Muscle of leg (tissue), 11 donors: ENCODE data around the gene KRT77. TPM values are rescaled to one million over a fixed set of nuclear protein-coding genes. Genes with fewer than 3 reads are reported as not detected.

Experiments
- DNase-seq: peaks from one replicate; pipeline ENCODE4 v3.0.0; 2013
- H3K27ac ChIP-seq: one replicate; pipeline ENCODE4 v1.5.1; 2013; ENCODE audit warnings: mild to moderate bottlenecking, low read length, control low read depth
- H3K27me3 ChIP-seq: one replicate; pipeline ENCODE4 v1.6.1; 2013; ENCODE audit warnings: low read length; ENCODE audit not compliant: control insufficient read depth, insufficient read depth
- H3K36me3 ChIP-seq: one replicate; pipeline ENCODE4 v1.6.1; 2013; ENCODE audit warnings: low read length; ENCODE audit not compliant: control insufficient read depth, insufficient read depth
- H3K4me1 ChIP-seq: one replicate; pipeline ENCODE4 v1.6.1; 2013; ENCODE audit warnings: low read length; ENCODE audit not compliant: control insufficient read depth, insufficient read depth
- H3K4me3 ChIP-seq: one replicate; pipeline ENCODE4 v1.5.1; 2013; ENCODE audit warnings: low read length, control low read depth
- H3K9me3 ChIP-seq: replicated peaks from 2 replicates; pipeline ENCODE4 v1.6.1; 2013; ENCODE audit warnings: low read depth, low read length; ENCODE audit not compliant: control insufficient read depth
- WGBS: methylation state at CpG from one replicate; pipeline ENCODE4 v1.1.5; 2013; ENCODE audit warnings: missing lambda C conversion rate; ENCODE audit not compliant: insufficient coverage; 5-methylcytosine and 5-hydroxymethylcytosine counted together
- polyA plus RNA-seq, 8 donors: library from polyadenylated mRNA; unstranded; fragments of 120-200 nt; gene quantifications; one replicate each; pipeline versions ENCODE4 v1.2.1 to v1.2.3, GENCODE V29; 2013; ENCODE audit warnings: inconsistent platforms in 1 of 8, low replicate concordance in 1 of 8; ENCODE audit not compliant: insufficient read length in 8 of 8, insufficient read depth in 1 of 8
- total RNA-seq: library from RNA; stranded (reverse); fragments of 120-200 nt; gene quantifications from one replicate; pipeline ENCODE4 v1.2.4, GENCODE V29; 2013

KRT77 gene
- total and polyA plus RNA-seq, 9 donors = 0.08 to 0.61 TPM; not detected in 7

DNA sequence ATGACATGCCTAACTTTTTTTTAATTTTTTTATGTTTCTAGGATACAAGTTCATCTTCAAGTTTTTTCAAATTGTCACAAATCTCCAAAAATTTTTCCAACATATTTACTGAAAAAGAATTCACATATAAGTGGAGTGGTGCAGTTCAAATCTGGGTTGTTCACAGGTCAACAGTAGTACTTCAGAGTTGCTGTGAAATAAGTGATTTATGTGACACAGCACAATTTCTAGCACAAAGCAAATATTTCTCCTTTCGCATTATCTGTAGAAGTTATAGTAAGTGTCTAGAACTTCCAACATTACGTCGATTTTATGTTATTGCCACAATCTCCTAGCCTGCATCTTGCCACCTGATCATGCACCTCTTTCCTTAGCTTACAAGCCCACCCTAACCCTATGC lies 41.7 kb downstream of the KRT77 start:
- H3K36me3 ChIP-seq = no peaks in the 10 kb centered on the region
- no peaks in the 10 kb centered on the region for H3K4me1 ChIP-seq
- DNase-seq = no peak
- no peaks in the 10 kb centered on the region for H3K9me3 ChIP-seq
- 86% methylated on average over 2 of the region's 3 CpGs for WGBS
- H3K27ac ChIP-seq = no peak overlapping the region
- no peak overlapping the region for H3K4me3 ChIP-seq
- peaks cover 18% of the 10 kb centered on the region for H3K27me3 ChIP-seq

DNA sequence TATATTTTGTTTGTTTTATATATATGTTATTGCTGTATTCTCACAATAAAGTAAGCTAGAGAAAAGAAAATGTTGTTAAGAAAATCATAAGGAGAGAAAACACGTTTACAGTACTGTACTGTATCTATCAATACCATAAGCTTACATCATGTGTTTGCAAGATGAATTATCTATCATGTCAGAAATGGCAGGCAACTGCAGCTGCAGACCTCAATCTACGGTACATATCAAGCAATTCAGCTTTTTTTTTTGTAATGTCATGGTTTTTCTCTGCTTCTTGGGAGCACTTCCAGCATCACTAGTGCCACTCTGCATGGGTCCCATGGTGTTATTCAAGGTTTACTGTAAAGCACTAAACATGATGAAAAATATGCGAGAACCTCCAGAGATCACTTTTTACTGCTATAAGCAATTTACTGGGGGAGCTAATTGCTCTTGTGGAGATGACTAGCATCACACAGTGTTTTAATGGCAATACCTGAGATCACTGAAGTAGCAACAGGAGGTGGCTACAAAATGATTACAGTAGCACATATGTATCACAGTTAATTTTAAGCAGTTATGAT lies 42.3 kb downstream of the KRT77 start:
- no peak overlapping the region for H3K27ac ChIP-seq
- DNase-seq = no peak
- 82% methylated on average over 2 of the region's 3 CpGs for WGBS

DNA sequence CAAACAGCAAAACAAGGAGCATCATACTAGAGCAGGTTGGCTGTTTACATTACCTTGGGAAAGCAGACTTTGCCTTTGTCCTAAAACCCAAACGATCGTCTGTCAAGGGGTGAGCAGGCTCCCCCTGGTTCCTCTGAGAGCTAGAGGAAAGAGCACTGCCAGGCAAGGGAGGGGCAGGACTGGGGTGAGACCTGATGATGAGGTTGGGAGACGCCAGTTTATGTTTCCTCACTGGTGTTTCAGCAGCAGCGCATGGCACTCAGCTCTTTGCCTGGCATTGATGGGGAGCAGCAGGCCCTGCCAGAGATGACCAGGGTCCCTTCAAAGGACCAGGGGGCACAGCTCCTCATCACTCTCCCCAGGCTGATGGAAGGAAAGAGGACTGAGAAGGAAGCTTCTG lies 43.4 kb downstream of the KRT77 start:
- no peaks in the 10 kb centered on the region for H3K9me3 ChIP-seq
- WGBS = 70% methylated on average over 3 of the region's 4 CpGs

More for the DNA sequence above, 42.3 kb downstream of the KRT77 start:
- no peaks in the 10 kb centered on the region for H3K36me3 ChIP-seq
- no peaks in the 10 kb centered on the region for H3K9me3 ChIP-seq
- peaks cover 19% of the 10 kb centered on the region for H3K27me3 ChIP-seq
- no peak overlapping the region for H3K4me3 ChIP-seq
- no peaks in the 10 kb centered on the region for H3K4me1 ChIP-seq

DNA sequence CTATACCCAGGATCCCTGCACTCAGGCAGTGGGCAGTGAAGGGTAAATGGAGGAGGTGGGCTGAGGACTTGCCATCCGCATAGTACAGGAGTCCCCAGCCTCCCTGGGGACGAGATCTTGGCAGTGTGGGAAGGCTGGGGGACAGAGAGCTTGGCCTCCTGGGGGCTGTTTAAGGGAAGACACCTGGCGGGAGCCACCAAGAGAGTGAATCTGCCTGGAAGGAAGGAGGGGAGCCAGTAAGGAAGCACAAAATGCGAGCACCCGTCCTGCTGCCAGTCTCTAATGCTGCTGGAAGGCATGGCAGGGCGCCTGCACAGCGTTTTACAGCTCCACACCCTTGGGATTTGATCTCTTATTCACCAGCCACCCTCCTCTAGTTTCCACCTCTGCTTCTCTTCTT lies 43.9 kb downstream of the KRT77 start:
- H3K4me1 ChIP-seq = no peaks in the 10 kb centered on the region
- peaks cover 22% of the 10 kb centered on the region for H3K27me3 ChIP-seq
- H3K36me3 ChIP-seq = no peaks in the 10 kb centered on the region
- H3K9me3 ChIP-seq = no peaks in the 10 kb centered on the region
- 42% methylated on average over 7 of the region's 7 CpGs for WGBS
- H3K4me3 ChIP-seq = no peak overlapping the region
- no peak for DNase-seq
- no peak overlapping the region for H3K27ac ChIP-seq

More for the DNA sequence above, 43.4 kb downstream of the KRT77 start:
- no peak for DNase-seq
- Histone ChIP-seq H3K27me3 (peaks cover 23% of the 10 kb centered on the region), H3K27ac (no peak overlapping the region), H3K4me3 (no peak overlapping the region), H3K4me1 (no peaks in the 10 kb centered on the region), H3K36me3 (no peaks in the 10 kb centered on the region)

DNA sequence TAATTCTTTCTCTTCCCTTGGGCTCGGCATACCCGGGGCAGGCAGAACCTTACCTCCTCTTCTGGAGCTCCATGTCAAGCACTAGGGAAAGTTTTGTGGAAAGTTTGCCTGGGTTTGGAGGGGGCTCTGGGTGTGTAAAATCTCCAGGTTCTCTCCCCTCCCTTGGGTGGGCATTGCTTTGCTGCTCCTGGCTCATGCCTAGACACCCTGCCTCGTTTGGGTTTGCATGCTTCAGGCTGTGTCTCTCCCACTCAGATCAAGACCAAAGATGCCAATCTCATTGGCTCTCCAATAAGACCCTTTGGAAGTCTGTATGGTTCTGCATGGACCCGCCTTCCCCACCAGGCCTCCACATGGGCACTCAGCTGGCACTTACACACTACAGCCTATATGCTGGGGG lies 45.1 kb downstream of the KRT77 start:
- H3K27me3 ChIP-seq = peaks cover 22% of the 10 kb centered on the region
- DNase-seq = no peak
- WGBS = 75% methylated on average over 2 of the region's 4 CpGs

DNA sequence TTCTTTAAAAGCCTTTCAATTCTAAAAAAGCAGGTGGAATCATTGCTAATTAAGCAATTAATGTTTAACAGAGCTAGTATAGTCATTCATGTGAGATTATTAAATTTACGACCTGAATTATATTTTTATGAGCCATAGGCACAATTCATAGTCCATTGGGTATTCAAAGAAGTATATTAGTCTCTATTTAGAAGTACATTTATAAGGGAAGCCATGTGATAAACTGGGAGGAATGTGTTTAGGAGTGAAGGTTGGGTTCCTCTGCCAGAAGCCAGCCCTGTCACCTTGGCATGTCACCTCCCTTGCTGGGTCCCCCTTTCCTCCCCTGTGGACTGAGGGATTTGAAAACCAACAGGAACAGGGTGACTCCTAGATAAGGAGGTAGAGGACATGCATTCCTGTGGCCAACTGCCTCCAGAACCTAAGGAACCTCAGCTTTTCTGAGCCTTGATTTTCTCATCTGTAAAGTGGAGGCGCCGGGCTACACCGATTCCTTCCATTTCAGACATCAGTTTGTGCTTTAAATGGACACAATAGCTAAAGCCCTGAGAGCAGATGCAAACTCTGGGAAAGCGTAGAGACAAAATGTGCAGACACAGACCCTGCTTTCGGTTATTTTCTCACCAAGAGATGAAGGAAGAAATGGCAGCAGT lies 45.9 kb downstream of the KRT77 start:
- no peak overlapping the region for H3K27ac ChIP-seq
- no peaks in the 10 kb centered on the region for H3K4me1 ChIP-seq
- H3K27me3 ChIP-seq = peaks cover 19% of the 10 kb centered on the region
- H3K4me3 ChIP-seq = no peak overlapping the region
- no peaks in the 10 kb centered on the region for H3K9me3 ChIP-seq
- no peak for DNase-seq
- no peaks in the 10 kb centered on the region for H3K36me3 ChIP-seq
- WGBS = 89% methylated on average over 5 of the region's 6 CpGs

More for the DNA sequence above, 45.1 kb downstream of the KRT77 start:
- no peaks in the 10 kb centered on the region for H3K36me3 ChIP-seq
- no peak overlapping the region for H3K4me3 ChIP-seq
- H3K9me3 ChIP-seq = no peaks in the 10 kb centered on the region
- no peak overlapping the region for H3K27ac ChIP-seq
- no peaks in the 10 kb centered on the region for H3K4me1 ChIP-seq

DNA sequence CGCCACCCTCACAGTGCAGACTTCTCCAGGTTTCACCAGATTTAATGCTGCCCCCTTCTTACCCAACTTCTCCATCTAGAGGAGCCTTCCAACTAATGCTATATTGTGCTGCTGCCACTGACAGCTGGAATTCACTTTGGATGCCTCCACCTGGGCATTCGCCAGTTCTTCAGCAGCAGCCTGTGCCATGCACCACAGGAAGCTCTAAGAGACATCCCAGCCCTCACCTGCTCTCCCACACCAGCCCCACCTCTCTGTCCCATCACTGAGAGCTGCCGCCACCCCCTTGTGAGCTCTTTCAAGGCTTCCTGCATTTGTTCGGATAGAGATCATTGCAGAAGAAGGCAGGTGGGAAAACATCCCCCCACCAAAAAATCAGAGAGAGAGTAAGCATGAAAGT lies 46.7 kb downstream of the KRT77 start:
- no peak for DNase-seq
- H3K36me3 ChIP-seq = no peaks in the 10 kb centered on the region
- H3K27ac ChIP-seq = no peak overlapping the region
- H3K9me3 ChIP-seq = no peaks in the 10 kb centered on the region
- WGBS = 67% methylated on average over 2 of the region's 4 CpGs
- no peaks in the 10 kb centered on the region for H3K4me1 ChIP-seq
- peaks cover 23% of the 10 kb centered on the region for H3K27me3 ChIP-seq
- no peak overlapping the region for H3K4me3 ChIP-seq

DNA sequence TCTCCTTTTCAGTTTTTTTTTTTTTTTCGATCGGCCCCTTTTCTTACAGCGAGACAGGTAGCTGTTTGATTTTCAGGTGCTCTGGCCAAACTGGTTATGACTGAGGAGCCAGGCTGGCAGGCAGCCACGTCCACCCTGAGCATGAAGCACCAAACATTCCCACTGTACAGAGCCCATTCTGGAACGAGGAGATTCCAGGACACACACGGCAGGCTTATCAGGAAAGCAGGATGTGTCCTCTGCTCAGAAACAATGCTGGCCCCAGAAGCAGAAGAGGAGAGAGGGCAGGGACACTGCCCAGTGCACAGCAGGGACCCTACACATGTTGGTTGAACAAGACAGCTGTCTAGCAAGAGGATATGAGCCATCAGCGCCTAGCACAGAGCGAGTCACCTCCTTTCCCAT lies 47.6 kb downstream of the KRT77 start:
- peaks cover 26% of the 10 kb centered on the region for H3K27me3 ChIP-seq

DNA sequence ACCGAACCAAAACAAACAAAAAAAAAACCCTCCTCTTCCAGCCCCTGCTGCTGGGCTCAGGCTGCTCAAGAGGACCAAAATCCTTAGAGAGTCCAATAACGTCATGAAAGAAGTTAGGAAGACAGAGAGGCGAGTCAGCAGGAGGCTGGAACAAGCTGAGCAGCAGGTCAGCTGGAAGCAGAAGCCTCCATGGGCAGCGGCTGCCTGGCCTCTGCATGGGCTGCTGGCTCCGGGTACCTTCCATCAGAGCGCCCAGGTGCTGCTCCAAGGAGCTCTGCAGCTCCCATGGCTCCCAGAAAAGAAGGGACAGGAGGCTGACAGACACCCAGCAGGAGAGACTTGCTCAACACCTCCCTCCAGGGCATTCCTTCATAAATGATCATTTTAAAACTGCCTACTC lies 48.1 kb downstream of the KRT77 start:
- H3K9me3 ChIP-seq = no peaks in the 10 kb centered on the region
- no peaks in the 10 kb centered on the region for H3K36me3 ChIP-seq
- H3K27me3 ChIP-seq = peaks cover 30% of the 10 kb centered on the region
- no peak overlapping the region for H3K4me3 ChIP-seq
- no peak for DNase-seq
- H3K4me1 ChIP-seq = peaks cover 6% of the 10 kb centered on the region
- H3K27ac ChIP-seq = no peak overlapping the region
- WGBS = 53% methylated on average over 5 of the region's 6 CpGs

More for the DNA sequence above, 47.6 kb downstream of the KRT77 start:
- Histone ChIP-seq H3K4me3 (no peak overlapping the region), H3K9me3 (no peaks in the 10 kb centered on the region), H3K27ac (no peak overlapping the region), H3K36me3 (no peaks in the 10 kb centered on the region), H3K4me1 (peaks cover under 1% of the 10 kb centered on the region)
- DNase-seq = no peak
- WGBS = 64% methylated on average over 4 of the region's 8 CpGs

DNA sequence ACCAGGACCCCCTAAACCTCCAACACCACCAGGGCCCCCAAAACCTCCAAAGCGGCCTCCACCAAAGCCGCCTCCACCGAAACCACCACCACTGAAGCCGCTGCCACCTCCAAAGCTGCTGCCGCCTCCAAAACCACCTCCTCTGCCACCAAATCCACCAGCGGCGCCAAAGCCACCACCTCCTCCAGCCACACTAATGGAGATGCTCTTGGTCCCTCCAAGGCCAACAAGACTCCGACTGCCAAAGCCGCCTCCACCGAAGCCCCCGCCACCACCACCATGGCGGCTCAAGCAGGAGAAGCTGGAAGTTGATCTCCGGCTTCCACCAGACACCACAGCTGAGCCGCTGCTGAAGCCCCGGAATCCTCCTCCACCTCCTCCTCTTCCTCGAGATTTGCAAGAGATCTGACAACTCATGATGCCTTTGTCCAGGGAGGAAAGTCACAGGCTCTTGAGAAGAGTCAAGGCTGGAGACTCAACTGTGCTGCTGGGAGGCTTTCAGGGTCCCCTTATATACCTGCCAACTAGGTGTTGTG lies 51.5 kb downstream of the KRT77 start, which contains the start of gene KRT2:
Gene KRT2, minus strand, starts transcription at position 486 of the 536 bp plus-strand sequence. Its CDS starts 69 bp downstream, at position 417.
- Histone ChIP-seq H3K36me3 (no peaks in the 10 kb centered on the region), H3K27me3 (peaks cover 20% of the 10 kb centered on the region), H3K4me1 (peaks cover 7% of the 10 kb centered on the region), H3K27ac (no peak within 1 kb of the TSS), H3K4me3 (no peak within 1 kb of the TSS), H3K9me3 (no peaks in the 10 kb centered on the region)
- no peak for DNase-seq
- WGBS = 93% methylated on average over 8 of the region's 16 CpGs
